ENCODE data around the gene DGUOK.

DNA sequence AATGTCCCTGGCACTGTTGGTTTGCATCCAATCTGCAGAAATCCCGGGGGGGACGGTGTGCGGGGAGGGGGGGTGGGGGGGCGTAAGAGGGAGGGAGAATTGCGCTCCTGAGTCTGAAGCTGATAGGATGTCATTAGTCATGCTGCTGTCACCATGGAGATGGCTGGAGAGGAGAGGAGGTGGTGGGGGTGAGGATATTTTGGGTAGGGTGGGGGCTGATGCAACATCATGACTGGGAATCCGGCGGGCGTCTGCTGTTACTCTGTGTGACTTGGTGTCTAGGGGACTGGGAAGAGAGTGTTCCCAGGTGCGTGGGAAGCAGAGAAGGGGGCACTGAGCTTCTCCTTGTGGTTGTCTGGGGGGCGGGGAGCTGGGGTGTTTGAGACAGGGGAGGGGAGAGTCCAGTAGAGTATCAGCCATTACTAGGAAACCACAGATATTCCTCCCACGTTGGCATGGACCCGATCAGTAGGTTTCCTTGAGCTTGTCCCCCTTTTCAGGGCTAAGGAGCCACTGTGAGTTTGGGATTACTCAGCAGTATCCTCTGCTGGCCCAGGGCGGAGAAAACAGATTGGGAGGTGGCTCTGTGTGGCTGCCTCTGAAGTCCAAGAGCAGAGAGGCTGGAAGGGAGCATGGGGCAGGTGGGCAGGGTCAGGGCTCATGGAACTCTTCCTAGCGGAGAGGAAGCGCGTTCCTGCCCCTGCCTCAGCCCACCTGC is 77.0 kb downstream of the DGUOK start:
- TF ChIP-seq, protein P1, sequence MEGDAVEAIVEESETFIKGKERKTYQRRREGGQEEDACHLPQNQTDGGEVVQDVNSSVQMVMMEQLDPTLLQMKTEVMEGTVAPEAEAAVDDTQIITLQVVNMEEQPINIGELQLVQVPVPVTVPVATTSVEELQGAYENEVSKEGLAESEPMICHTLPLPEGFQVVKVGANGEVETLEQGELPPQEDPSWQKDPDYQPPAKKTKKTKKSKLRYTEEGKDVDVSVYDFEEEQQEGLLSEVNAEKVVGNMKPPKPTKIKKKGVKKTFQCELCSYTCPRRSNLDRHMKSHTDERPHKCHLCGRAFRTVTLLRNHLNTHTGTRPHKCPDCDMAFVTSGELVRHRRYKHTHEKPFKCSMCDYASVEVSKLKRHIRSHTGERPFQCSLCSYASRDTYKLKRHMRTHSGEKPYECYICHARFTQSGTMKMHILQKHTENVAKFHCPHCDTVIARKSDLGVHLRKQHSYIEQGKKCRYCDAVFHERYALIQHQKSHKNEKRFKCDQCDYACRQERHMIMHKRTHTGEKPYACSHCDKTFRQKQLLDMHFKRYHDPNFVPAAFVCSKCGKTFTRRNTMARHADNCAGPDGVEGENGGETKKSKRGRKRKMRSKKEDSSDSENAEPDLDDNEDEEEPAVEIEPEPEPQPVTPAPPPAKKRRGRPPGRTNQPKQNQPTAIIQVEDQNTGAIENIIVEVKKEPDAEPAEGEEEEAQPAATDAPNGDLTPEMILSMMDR (conservative IDR thresholded peaks at IDR 0.05; ENCODE audit: low read depth in 2 of 2), result no peak
- TF ChIP-seq, protein P2, sequence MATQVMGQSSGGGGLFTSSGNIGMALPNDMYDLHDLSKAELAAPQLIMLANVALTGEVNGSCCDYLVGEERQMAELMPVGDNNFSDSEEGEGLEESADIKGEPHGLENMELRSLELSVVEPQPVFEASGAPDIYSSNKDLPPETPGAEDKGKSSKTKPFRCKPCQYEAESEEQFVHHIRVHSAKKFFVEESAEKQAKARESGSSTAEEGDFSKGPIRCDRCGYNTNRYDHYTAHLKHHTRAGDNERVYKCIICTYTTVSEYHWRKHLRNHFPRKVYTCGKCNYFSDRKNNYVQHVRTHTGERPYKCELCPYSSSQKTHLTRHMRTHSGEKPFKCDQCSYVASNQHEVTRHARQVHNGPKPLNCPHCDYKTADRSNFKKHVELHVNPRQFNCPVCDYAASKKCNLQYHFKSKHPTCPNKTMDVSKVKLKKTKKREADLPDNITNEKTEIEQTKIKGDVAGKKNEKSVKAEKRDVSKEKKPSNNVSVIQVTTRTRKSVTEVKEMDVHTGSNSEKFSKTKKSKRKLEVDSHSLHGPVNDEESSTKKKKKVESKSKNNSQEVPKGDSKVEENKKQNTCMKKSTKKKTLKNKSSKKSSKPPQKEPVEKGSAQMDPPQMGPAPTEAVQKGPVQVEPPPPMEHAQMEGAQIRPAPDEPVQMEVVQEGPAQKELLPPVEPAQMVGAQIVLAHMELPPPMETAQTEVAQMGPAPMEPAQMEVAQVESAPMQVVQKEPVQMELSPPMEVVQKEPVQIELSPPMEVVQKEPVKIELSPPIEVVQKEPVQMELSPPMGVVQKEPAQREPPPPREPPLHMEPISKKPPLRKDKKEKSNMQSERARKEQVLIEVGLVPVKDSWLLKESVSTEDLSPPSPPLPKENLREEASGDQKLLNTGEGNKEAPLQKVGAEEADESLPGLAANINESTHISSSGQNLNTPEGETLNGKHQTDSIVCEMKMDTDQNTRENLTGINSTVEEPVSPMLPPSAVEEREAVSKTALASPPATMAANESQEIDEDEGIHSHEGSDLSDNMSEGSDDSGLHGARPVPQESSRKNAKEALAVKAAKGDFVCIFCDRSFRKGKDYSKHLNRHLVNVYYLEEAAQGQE (IDR thresholded peaks at IDR 0.05; ENCODE audit: unreplicated experiment), result no peak
- TF ChIP-seq EZH2 (IDR thresholded peaks at IDR 0.05; ENCODE audit: low read depth, unreplicated experiment), result no peak
- no peak for TF ChIP-seq ZNF114 (CRISPR knock-in tag; IDR thresholded peaks at IDR 0.05)
- no peak for TF ChIP-seq POLR2AphosphoS5 (IDR thresholded peaks at IDR 0.05; ENCODE audit: low read depth)
- no peak for TF ChIP-seq STAT1 (IDR thresholded peaks at IDR 0.05; ENCODE audit: unreplicated experiment)
- no peak for TF ChIP-seq EZH2phosphoT487 (IDR thresholded peaks at IDR 0.05; ENCODE audit: unreplicated experiment)
- TF ChIP-seq ZNF331 (CRISPR knock-in tag; IDR thresholded peaks at IDR 0.05; ENCODE audit: low read depth), result no peak
- no peak for TF ChIP-seq NANOG (IDR thresholded peaks at IDR 0.05; ENCODE audit: borderline replicate concordance)
- TF ChIP-seq JUNB (IDR thresholded peaks at IDR 0.05; ENCODE audit: unreplicated experiment), result no peak
- TF ChIP-seq, protein P3, sequence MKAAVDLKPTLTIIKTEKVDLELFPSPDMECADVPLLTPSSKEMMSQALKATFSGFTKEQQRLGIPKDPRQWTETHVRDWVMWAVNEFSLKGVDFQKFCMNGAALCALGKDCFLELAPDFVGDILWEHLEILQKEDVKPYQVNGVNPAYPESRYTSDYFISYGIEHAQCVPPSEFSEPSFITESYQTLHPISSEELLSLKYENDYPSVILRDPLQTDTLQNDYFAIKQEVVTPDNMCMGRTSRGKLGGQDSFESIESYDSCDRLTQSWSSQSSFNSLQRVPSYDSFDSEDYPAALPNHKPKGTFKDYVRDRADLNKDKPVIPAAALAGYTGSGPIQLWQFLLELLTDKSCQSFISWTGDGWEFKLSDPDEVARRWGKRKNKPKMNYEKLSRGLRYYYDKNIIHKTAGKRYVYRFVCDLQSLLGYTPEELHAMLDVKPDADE (IDR thresholded peaks at IDR 0.05), result no peak
- TF ChIP-seq CREB1 (CRISPR knock-in tag; IDR thresholded peaks at IDR 0.05; ENCODE audit: low read depth), result no peak

Data from GM23338 (cell line).